Erythroblast (primary cell): Measurements from ENCODE around the gene PAQR8.

Source experiments
- GATA1 ChIP-seq: IDR thresholded peaks from 2 replicates; pipeline ENCODE4 v1.6.1; 2011; ENCODE audit warnings: low read depth, mild to moderate bottlenecking, control low read depth, low read length, moderate library complexity
- POLR2A ChIP-seq: IDR thresholded peaks from 2 replicates; pipeline ENCODE4 v1.6.1; 2011; ENCODE audit warnings: mild to moderate bottlenecking, low read length

DNA sequence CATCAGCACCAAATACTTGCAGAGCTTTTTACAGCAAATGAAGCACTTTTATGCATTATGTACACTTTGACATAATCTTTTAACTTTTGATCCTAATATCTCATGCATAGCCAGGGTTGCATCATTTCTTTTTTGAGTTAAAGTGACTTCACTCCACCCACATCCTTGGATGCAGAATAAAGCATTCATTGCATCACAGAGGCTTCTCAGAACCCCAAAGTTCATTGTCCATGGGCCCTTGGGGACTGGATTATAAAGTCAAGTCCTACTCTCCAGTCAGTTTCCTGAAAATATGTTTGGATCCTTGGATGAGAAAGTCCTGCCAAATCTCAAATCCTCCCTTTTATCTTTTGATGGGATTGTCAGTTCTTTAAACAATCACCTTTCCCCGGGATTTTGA, 47.5 kb downstream of the PAQR8 start:
- TF ChIP-seq POLR2A: no peak
- TF ChIP-seq GATA1: no peak
